ENCODE results near the gene PALS2.

PALS2 gene

DNA sequence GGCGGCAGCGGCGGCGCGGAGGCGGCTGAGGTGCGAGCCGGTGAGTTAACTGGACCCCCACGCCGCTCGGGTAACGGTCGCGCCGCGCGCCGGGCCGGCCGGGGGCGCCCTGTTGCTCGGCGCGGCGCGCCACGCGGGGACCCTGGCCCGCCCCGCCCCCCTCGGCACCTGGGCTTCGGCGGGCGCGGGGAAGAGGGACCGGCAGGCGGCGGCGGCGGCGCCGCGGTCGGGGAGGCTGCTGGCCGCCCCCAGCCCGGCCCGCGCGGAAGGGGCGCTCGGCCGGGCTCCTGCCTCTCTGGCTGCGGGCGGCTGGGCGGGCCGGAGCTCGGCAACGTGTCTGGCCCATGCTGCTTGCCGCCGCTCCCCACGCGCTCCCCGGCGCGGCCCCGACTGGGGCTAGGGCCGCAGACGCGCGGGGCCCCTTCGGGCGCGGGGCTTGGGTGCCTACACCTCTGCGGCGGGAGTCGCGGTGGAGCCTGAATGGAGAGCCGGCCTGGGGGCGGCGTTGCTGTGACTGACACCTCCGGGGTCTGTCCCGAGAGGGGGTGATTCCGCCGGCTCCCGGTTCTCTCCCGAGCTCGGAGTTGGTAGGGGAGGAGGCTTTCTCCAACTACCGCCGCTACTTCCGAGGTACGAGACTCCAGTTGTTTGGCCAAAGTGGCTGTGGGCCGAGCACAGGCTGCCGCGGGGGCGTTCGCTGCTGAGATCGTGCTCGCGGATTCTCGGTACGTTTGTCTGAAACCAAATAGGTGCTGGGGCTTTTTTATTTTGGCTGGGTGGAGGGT is 494 bp downstream of the PALS2 start:
- H3K9me3 ChIP-seq (ENCODE audit: control insufficient read depth, insufficient read depth, low read length) = no peaks in the 10 kb centered on the region
- peaks cover 8% of the 10 kb centered on the region; the same call in 1 of the 2 replicates for H3K4me1 ChIP-seq (ENCODE audit: insufficient read depth, low read length)
- H3K9ac ChIP-seq (ENCODE audit: low read depth, low read length) = peak overlapping the region; percentile 76
- H3K36me3 ChIP-seq (ENCODE audit: insufficient read depth, low read length) = no peaks in the 10 kb centered on the region

DNA sequence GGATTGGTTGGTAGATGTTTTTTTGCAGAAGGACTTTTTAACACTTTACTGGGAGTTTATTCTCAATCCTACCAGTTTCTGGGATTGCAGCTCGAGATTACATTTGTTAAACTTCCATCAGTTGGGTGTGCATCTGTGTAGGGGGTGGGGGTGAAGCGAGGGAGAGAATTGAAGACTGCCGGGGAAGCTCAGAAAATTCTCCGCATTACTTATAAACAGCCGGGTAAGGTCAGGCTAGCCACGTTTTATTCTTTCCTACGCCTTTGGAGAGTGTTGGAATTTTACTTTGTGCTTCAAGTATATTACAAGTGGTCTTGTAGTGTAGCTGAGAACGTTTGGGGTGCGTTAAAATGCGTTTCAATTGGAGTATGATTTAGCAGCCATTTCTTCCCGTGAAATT is 1.1 kb downstream of the PALS2 start:
- H3K9me3 ChIP-seq (ENCODE audit: control insufficient read depth, insufficient read depth, low read length) = no peaks in the 10 kb centered on the region
- H3K36me3 ChIP-seq (ENCODE audit: insufficient read depth, low read length) = no peaks in the 10 kb centered on the region
- H3K9ac ChIP-seq (ENCODE audit: low read depth, low read length) = peak overlapping the region; percentile 76
- H3K4me1 ChIP-seq (ENCODE audit: insufficient read depth, low read length) = peaks cover 9% of the 10 kb centered on the region; the same call in 1 of the 2 replicates

DNA sequence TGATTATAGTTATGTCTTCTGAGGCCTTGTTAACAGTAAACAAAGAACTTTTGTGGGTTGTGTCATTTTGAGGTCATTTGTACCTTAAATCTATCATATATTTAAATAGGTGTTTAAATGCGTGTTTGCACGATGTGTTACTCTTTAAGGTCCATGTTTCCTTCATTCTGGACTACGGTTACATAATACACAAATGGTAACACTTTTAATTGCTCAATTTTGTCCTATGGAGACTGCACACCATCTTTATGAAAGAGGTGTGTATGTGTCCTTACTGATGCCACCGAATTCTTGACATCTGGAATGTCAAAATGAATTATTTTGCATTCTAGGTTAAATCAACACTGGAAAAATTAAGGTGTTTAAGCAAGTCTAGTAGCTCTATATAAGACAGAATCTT is 1.7 kb downstream of the PALS2 start:
- Histone ChIP-seq H3K9me3 (ENCODE audit: control insufficient read depth, insufficient read depth, low read length) (no peaks in the 10 kb centered on the region), H3K4me1 (ENCODE audit: insufficient read depth, low read length) (peaks cover 10% of the 10 kb centered on the region; the same call in 1 of the 2 replicates), H3K9ac (ENCODE audit: low read depth, low read length) (peak overlapping the region; percentile 76), H3K36me3 (ENCODE audit: insufficient read depth, low read length) (no peaks in the 10 kb centered on the region)

DNA sequence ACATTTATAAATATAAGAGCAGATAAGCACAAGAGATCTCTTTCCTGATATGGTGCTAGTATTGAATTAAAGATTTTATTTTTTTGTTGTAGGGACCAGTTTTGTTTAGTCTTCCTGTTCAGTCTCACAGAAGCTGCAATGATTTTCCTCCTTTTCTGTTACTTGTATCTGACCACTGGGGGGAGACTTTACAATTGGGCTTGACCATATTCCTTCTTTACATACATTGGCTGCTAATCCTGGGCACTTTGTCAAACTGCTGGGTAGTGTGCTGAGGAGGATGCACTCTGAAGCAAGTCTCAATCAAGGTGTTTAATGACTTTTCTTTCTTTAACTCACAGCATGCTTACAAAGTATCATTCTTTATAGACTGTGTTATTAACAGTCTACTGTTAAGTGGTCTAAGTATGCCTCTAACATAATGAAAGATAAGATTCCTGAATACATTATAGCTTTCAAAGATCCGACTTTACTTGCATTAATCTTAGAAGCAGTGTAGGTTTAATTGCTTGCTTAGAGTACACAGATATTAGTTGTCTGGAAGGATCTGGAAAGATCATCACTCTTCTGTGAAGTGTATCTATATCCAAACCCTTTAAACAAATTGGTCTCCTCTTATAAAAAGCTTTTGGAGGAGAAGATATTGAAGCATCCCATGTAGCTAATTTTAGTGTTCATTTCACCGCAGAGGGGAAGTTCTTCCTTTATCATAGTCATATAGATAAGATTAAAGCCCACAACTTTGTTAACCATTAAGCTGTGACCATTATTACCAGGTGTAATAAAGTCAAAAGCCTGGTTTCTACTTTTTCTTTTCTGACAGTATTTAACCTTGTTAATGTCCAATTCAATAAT is 3.1 kb downstream of the PALS2 start:
- no peaks in the 10 kb centered on the region for H3K9me3 ChIP-seq (ENCODE audit: control insufficient read depth, insufficient read depth, low read length)
- H3K4me1 ChIP-seq (ENCODE audit: insufficient read depth, low read length) = peaks cover 10% of the 10 kb centered on the region; the same call in 1 of the 2 replicates
- H3K9ac ChIP-seq (ENCODE audit: low read depth, low read length) = no peak overlapping the region
- H3K36me3 ChIP-seq (ENCODE audit: insufficient read depth, low read length) = no peaks in the 10 kb centered on the region

DNA sequence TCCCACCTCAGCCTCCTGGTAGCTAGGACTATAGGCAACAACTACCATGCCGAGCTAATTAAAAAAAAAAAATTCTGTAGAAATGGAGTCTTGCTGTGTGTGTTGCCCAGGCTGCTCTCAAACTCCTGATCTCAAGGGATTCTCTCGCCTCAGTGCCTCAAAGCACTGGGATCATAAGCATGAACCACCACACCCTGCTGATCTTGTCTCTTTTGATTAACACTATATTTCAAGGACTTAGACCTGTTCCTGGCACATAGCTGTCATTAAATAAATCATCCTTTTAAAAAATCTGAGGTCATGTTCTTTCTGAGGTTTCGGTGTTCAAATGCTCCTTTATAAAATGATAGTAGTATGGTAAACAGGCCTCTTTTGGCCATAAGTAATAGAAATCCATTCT is 4.8 kb downstream of the PALS2 start:
- Histone ChIP-seq H3K4me1 (ENCODE audit: insufficient read depth, low read length) (peaks cover 10% of the 10 kb centered on the region; the same call in 1 of the 2 replicates), H3K9me3 (ENCODE audit: control insufficient read depth, insufficient read depth, low read length) (no peaks in the 10 kb centered on the region), H3K9ac (ENCODE audit: low read depth, low read length) (no peak overlapping the region), H3K36me3 (ENCODE audit: insufficient read depth, low read length) (no peaks in the 10 kb centered on the region)

DNA sequence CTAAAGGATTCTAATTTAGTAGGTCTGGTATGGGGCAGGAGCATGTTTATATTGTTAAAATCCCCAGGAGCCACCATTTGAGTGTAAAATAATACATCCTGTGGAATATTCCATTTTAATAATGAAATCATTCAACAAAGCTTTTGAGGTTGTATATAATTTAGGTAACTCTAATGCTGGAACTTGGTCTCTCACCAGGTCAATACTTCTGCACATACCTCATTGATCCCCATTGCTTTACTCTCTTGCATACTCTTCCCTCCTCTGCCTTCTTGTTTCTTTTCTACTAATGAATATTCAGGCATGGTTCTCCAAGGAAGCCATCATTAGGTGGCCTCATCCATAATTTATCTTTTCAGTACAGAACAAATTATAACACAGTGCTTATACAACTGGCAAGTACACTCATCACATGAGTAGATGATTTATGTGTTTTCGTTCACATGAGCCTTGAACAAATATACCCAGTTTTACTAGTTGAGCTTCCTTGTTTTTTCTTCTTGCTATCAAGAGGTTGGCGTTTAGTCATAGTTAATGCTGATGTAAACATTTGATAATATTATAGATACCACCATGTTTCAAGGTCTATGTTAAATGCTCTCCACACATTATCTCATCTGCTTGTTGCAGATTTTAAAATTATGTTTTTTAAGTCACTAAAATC is 7.2 kb downstream of the PALS2 start:
- Histone ChIP-seq H3K9me3 (ENCODE audit: control insufficient read depth, insufficient read depth, low read length) (no peaks in the 10 kb centered on the region), H3K4me1 (ENCODE audit: insufficient read depth, low read length) (peaks cover 10% of the 10 kb centered on the region; the same call in 1 of the 2 replicates), H3K9ac (ENCODE audit: low read depth, low read length) (no peak overlapping the region), H3K36me3 (ENCODE audit: insufficient read depth, low read length) (no peaks in the 10 kb centered on the region)

DNA sequence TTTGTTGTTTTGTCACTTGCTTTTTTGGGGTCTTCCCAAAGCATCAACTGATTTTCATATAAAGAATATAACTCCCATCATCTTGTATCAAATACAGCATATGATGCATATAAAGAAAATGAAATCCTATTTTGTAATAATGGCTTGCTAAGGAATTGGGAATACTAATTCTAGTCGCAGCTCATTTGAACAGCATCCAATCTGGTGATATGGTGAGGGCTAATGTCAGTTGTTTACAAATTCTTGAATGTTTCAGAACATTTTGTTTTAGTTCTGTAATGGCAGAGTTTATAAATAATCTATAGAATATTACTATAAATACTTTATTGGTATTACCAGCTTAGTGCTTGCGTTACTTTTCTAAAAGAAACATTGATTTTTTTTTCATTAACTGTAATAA is 8.9 kb downstream of the PALS2 start:
- H3K9me3 ChIP-seq (ENCODE audit: control insufficient read depth, insufficient read depth, low read length) = no peaks in the 10 kb centered on the region
- H3K9ac ChIP-seq (ENCODE audit: low read depth, low read length) = no peak overlapping the region
- no peaks in the 10 kb centered on the region for H3K36me3 ChIP-seq (ENCODE audit: insufficient read depth, low read length)
- peaks cover 9% of the 10 kb centered on the region; the same call in 1 of the 2 replicates for H3K4me1 ChIP-seq (ENCODE audit: insufficient read depth, low read length)

DNA sequence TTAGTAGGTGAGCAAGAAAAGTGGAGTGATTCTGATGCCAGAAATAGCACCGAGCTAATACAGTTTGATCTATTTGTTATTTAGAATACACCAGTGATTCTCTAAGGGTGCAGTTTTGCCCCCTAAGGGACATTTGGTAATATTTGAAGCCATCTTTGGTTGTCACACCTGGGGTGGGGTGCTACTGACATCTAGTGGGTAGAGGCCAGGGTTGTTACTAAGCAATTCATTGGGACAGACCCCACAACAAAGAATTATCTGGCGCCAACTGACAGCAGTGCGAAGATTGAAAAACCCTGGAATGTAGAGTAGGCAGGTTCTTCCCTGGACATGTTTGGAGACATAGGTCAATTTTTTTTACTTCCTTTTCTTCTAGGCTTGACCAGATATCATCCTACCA is 14.6 kb downstream of the PALS2 start:
- no peaks in the 10 kb centered on the region for H3K36me3 ChIP-seq (ENCODE audit: insufficient read depth, low read length)
- peaks cover 9% of the 10 kb centered on the region; the same call in 1 of the 2 replicates for H3K4me1 ChIP-seq (ENCODE audit: insufficient read depth, low read length)
- H3K9ac ChIP-seq (ENCODE audit: low read depth, low read length) = no peak overlapping the region
- H3K9me3 ChIP-seq (ENCODE audit: control insufficient read depth, insufficient read depth, low read length) = no peaks in the 10 kb centered on the region

DNA sequence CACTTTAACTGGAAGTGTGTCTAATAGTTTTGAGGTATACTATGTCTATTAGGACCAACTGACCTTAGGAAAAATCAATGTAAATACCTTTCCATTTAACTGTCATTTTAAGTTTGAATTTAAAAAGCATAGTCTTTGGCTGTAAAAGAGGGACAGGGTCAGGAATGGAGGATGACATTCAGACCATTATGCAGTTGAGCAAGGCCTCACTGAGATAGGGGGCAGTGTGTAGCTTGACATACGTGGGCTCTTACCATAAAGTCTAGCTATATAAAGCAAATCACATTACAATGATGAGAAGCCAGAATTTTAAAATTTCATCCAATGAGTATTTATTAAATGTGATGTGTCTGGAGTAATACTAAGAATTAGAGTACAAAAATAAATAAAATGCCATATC is 17.9 kb downstream of the PALS2 start:
- Histone ChIP-seq H3K36me3 (ENCODE audit: insufficient read depth, low read length) (no peaks in the 10 kb centered on the region), H3K4me1 (ENCODE audit: insufficient read depth, low read length) (peaks cover 9% of the 10 kb centered on the region; the same call in 1 of the 2 replicates), H3K9me3 (ENCODE audit: control insufficient read depth, insufficient read depth, low read length) (no peaks in the 10 kb centered on the region), H3K9ac (ENCODE audit: low read depth, low read length) (no peak overlapping the region)

DNA sequence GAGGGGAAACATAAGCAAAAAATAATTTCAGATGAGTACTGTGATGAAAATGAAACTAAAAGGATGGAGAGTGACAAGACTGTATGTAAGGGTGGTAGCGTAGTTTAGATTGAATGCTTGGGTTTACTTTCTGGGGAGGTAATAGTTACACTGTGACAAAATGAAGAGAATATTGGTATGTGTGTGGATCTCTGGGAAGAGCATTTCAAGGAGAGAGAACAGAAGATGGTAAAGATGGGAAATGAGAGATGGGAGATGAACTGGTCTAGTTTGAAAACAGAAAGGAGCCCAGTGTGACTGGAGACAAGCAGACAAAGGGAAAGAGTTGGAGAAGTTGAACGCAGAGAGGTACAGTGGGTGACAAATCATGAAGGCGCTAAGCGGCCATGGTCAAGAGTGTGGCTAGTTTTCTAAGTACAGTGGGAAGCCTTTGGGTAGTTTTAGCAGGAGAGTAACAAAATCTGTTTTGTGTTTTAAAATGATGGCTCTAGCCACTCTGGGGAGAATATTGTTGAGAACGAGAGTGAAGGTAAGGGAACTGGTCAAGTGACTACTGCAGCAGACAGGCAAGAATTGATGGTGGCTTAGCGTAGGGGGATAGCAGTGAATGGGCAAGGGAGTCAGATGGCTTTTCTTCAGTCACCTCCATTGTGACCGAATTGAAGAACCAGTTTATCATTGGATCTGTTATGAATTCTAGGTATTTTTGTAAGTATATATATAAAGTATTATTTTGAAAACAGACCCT is 22.6 kb downstream of the PALS2 start:
- Histone ChIP-seq H3K36me3 (ENCODE audit: insufficient read depth, low read length) (no peaks in the 10 kb centered on the region), H3K9me3 (ENCODE audit: control insufficient read depth, insufficient read depth, low read length) (no peaks in the 10 kb centered on the region), H3K4me1 (ENCODE audit: insufficient read depth, low read length) (no peaks in the 10 kb centered on the region), H3K9ac (ENCODE audit: low read depth, low read length) (no peak overlapping the region)

DNA sequence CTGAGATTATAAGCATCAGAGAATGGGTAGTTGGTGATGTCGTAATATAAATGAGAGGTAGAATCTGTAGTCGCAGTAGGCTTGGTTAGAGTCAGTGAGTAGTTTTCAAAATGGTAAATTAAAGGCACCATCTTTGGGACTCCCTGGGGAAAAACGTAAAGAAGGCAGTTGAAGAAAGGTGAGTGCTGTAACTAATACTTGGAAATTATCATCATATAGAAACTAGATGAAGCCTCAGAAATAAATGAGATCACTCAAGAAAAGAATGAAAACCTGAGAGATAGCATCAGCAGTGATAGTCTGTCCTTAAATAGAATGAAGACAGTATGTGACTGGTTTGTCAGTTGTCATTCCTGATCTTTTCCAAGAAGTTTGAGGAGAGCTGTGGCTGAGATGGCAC is 23.8 kb downstream of the PALS2 start:
- Histone ChIP-seq H3K9me3 (ENCODE audit: control insufficient read depth, insufficient read depth, low read length) (0 out of 2 replicates have a peak, but pooled peaks cover 3% of the 10 kb centered on the region), H3K9ac (ENCODE audit: low read depth, low read length) (no peak overlapping the region), H3K4me1 (ENCODE audit: insufficient read depth, low read length) (no peaks in the 10 kb centered on the region), H3K36me3 (ENCODE audit: insufficient read depth, low read length) (no peaks in the 10 kb centered on the region)

DNA sequence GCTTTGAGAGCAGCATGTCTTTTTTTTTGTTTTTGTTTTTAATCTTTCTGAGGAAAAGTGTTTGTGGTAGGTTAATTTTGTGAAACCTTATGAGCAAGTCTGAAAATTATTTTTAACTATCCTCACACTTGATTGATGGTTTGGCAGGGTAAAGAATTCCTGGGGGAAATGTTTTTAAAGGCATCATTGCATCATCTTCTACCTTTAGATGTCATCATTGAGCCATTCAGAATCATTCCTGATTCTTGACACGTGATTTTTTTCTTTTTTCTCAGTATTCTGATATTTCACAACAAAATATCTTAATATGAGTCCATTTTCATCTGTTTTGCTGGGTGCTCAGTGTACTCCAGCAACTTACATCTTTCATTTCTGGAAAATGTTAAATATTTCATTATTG is 28.3 kb downstream of the PALS2 start:
- no peak overlapping the region for H3K9ac ChIP-seq (ENCODE audit: low read depth, low read length)
- H3K4me1 ChIP-seq (ENCODE audit: insufficient read depth, low read length) = peaks cover 8% of the 10 kb centered on the region
- H3K9me3 ChIP-seq (ENCODE audit: control insufficient read depth, insufficient read depth, low read length) = 0 out of 2 replicates have a peak, but pooled peaks cover 3% of the 10 kb centered on the region
- H3K36me3 ChIP-seq (ENCODE audit: insufficient read depth, low read length) = no peaks in the 10 kb centered on the region

DNA sequence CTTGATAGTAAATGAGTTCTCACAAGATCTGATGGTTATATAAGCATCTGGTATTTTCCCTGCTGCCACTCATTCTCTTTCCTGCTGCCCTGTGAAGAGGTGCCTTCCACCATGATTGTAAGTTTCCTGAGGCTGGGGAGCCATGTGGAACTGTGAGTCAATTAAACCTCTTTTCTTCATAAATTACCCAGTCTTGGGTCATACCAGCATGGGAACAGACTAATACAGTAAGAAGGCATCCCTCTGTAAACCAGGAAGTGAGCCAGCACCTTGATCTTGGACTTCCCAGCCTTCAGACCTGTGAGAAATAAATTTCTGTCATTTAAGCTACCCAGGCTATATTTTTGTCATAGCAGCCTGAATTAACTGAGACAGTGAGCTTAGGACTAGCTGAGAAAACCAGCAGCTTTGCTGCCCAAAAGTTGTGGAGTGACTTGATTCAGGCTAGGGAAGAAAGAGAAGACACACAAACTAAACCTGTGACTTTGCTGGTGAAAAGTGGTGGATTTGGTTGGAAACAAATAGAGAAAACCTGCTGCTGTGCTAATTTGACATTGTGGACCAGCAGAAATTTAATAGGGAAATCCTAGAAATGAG is 29.7 kb downstream of the PALS2 start:
- Histone ChIP-seq H3K4me1 (ENCODE audit: insufficient read depth, low read length) (peaks cover 8% of the 10 kb centered on the region), H3K36me3 (ENCODE audit: insufficient read depth, low read length) (no peaks in the 10 kb centered on the region), H3K9me3 (ENCODE audit: control insufficient read depth, insufficient read depth, low read length) (0 out of 2 replicates have a peak, but pooled peaks cover 3% of the 10 kb centered on the region), H3K9ac (ENCODE audit: low read depth, low read length) (no peak overlapping the region)

All from ES-I3 (cell line).